Neuronal stem cell (in vitro differentiated cells): ENCODE results near the gene ZNF682. TPM values are rescaled to one million over a fixed set of nuclear protein-coding genes. Genes with fewer than 3 reads are reported as not detected.

Experiments
- DNase-seq: peaks from one replicate; pipeline ENCODE4 v3.0.0-alpha.2; 2013; ENCODE audit warnings: low spot score
- H2AFZ ChIP-seq: one replicate; pipeline ENCODE4 v1.6.1; 2013; ENCODE audit warnings: mild to moderate bottlenecking, low read length, inconsistent platforms
- H2AK5ac ChIP-seq: 2 replicates; pipeline ENCODE4 v1.6.1; 2013; ENCODE audit warnings: low read depth, mild to moderate bottlenecking, inconsistent platforms, low read length, moderate library complexity, mixed read lengths
- H2BK120ac ChIP-seq: 2 replicates; pipeline ENCODE4 v1.6.1; 2013; ENCODE audit warnings: low read depth, mild to moderate bottlenecking, inconsistent platforms, low read length, moderate library complexity, mixed read lengths
- H2BK12ac ChIP-seq: one replicate; pipeline ENCODE4 v1.6.1; 2013; ENCODE audit warnings: low read length, inconsistent platforms
- H2BK15ac ChIP-seq: 2 replicates; pipeline ENCODE4 v1.6.1; 2013; ENCODE audit warnings: mild to moderate bottlenecking, low read length, inconsistent platforms, mixed read lengths
- H2BK5ac ChIP-seq: one replicate; pipeline ENCODE4 v1.6.1; 2013; ENCODE audit warnings: inconsistent platforms, mild to moderate bottlenecking, low read length, moderate library complexity
- H3K14ac ChIP-seq: one replicate; pipeline ENCODE4 v1.6.1; 2013; ENCODE audit warnings: low read length, inconsistent platforms
- H3K18ac ChIP-seq: 2 replicates; pipeline ENCODE4 v1.6.1; 2013; ENCODE audit warnings: low read length, inconsistent platforms
- H3K23ac ChIP-seq: 2 replicates; pipeline ENCODE4 v1.6.1; 2013; ENCODE audit warnings: low read depth, mild to moderate bottlenecking, mixed read lengths, low read length, inconsistent platforms; ENCODE audit not compliant: poor library complexity
- H3K27ac ChIP-seq: replicated peaks from 3 replicates; pipeline ENCODE4 v1.5.1; 2013; ENCODE audit warnings: low read length, inconsistent platforms
- H3K27me3 ChIP-seq, 3 experiments: 2 replicates each; pipeline ENCODE4 v1.6.1; 2013; ENCODE audit warnings: low read length in 3 of 3, mild to moderate bottlenecking in 2 of 3, inconsistent platforms in 1 of 3, low read depth in 1 of 3, mixed read lengths in 1 of 3, moderate library complexity in 1 of 3; ENCODE audit not compliant: control insufficient read depth in 3 of 3, insufficient read depth in 3 of 3
- H3K36me3 ChIP-seq, 2 donors: replicated peaks in 1 of 2; 2 replicates each; pipeline ENCODE4 v1.6.1; 2013; ENCODE audit warnings: low read length in 2 of 2; ENCODE audit not compliant: control insufficient read depth in 2 of 2, insufficient read depth in 2 of 2
- H3K4ac ChIP-seq: 2 replicates; pipeline ENCODE4 v1.6.1; 2013; ENCODE audit warnings: inconsistent platforms, mild to moderate bottlenecking, low read length, moderate library complexity
- H3K4me1 ChIP-seq, 2 donors: 1 replicate in 1 of 2; 2 replicates in 1 of 2; pipeline ENCODE4 v1.6.1; 2013; ENCODE audit warnings: low read length in 2 of 2, low read depth in 1 of 2; ENCODE audit not compliant: control insufficient read depth in 2 of 2, insufficient read depth in 1 of 2
- H3K4me2 ChIP-seq: one replicate; pipeline ENCODE4 v1.6.1; 2013; ENCODE audit warnings: mild to moderate bottlenecking, low read length, inconsistent platforms; ENCODE audit not compliant: insufficient read depth, poor library complexity, severe bottlenecking
- H3K4me3 ChIP-seq, 2 donors: 2 replicates each; pipeline ENCODE4 v1.5.1; 2013; ENCODE audit warnings: low read length in 2 of 2, mild to moderate bottlenecking in 2 of 2, inconsistent platforms in 1 of 2, moderate library complexity in 1 of 2
- H3K79me1 ChIP-seq: one replicate; pipeline ENCODE4 v1.6.1; 2013; ENCODE audit warnings: low read depth, mild to moderate bottlenecking, inconsistent platforms, low read length, moderate library complexity
- H3K9ac ChIP-seq: one replicate; pipeline ENCODE4 v1.6.1; 2013; ENCODE audit warnings: mild to moderate bottlenecking, low read depth, low read length, inconsistent platforms; ENCODE audit not compliant: poor library complexity
- H3K9me3 ChIP-seq, 2 donors: replicated peaks in 1 of 2; 2 replicates each; pipeline versions ENCODE3 to v1.6.1; 2013; ENCODE audit warnings: low read length in 2 of 2, mild to moderate bottlenecking in 2 of 2, inconsistent platforms in 1 of 2, low read depth in 1 of 2, mixed read lengths in 1 of 2, moderate library complexity in 1 of 2; ENCODE audit not compliant: control insufficient read depth in 2 of 2, insufficient read depth in 1 of 2
- H4K8ac ChIP-seq: one replicate; pipeline ENCODE4 v1.6.1; 2013; ENCODE audit warnings: low read depth, mild to moderate bottlenecking, inconsistent platforms, low read length, moderate library complexity
- H4K91ac ChIP-seq: one replicate; pipeline ENCODE4 v1.6.1; 2013; ENCODE audit warnings: low read length, low read depth, mild to moderate bottlenecking, inconsistent platforms; ENCODE audit not compliant: poor library complexity
- whole genome bisulfite sequencing, 2 donors: extraction: QIAGEN DNeasy Blood & Tissue Kit; methylation state at CpG; one replicate each; pipeline ENCODE4 v1.1.7; 2013; ENCODE audit warnings: missing lambda C conversion rate in 2 of 2, mixed read lengths in 1 of 2; ENCODE audit not compliant: insufficient read length in 2 of 2, insufficient replicate concordance in 1 of 2; ENCODE audit errors: extremely low coverage in 2 of 2; 5-methylcytosine and 5-hydroxymethylcytosine counted together
- small RNA-seq: library from polyadenylated mRNA; stranded (forward); fragments of <200 nt; extraction: miRNeasy Mini kit (QIAGEN cat#:217004); gene quantifications from one replicate; pipeline ENCODE3, GENCODE V24; 2013; ENCODE audit not compliant: insufficient read depth

ZNF682 gene

DNA sequence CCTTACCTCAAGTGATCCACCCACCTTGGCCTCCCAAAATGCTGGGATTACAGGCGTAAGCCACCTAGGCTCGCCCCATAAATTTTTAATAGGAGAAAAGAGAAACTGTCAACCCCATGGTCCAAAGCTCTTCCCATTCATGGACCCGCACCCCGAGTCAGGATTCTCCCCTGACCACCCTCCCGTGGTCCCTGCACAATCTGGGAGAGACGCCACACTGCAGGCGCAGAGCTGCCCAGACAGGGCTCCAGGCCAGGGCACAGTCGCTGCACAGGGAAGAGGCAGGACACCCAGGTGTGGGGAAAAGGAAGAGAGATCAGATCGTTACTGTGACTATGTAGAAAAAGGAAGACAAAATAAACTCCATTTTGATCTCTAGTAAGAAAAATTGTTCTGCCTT, 84.1 kb downstream of the ZNF682 start:
- Histone ChIP-seq H3K4me2 (no peak overlapping the region), H3K9ac (no peak overlapping the region), H3K79me1 (no peaks in the 10 kb centered on the region), H3K23ac (no peak overlapping the region), H3K27ac (no peak overlapping the region), H2BK12ac (no peak overlapping the region), H3K4me3 (no peak overlapping the region), H2BK5ac (no peak overlapping the region), H3K4me1 (no peaks in the 10 kb centered on the region), H2AK5ac (no peak overlapping the region), H2AFZ (no peak overlapping the region), H3K9me3 (no peaks in the 10 kb centered on the region), H3K14ac (no peak overlapping the region), H4K91ac (no peak overlapping the region), H2BK120ac (no peak overlapping the region), H4K8ac (no peak overlapping the region), H3K18ac (no peak overlapping the region), H3K27me3 (no peaks in the 10 kb centered on the region), H3K36me3 (no peaks in the 10 kb centered on the region), H2BK15ac (no peak overlapping the region), H3K4ac (no peak overlapping the region)
- no CpG with 5 or more reads among the region's 9 CpGs for WGBS, 2 donors
- no peak for DNase-seq

Small RNA genes lying within 50 kb of the gene (small RNA-seq; reads per million reads assigned to genes)
- not detected for gene AC006539.3
